HEK293 (cell line): ENCODE measurements around the gene UPK1A.

Experiments
- CTCF ChIA-PET: fragments of 350-600 bp; formaldehyde crosslinking; extraction: SDS; loops from one replicate; lab custom pipeline; 2021; ENCODE audit warnings: antibody characterized with exemption; lab: Yijun Ruan, JAX
- POLR2A ChIA-PET: fragments of 300-600 bp; formaldehyde crosslinking; extraction: SDS; loops from one replicate; lab custom pipeline; 2020; ENCODE audit warnings: antibody characterized with exemption, inconsistent platforms; lab: Yijun Ruan, JAX
- H3K27ac ChIP-seq: fragments of 200-500 bp; sonication (Bioruptor generic); 2 replicates; pipeline ENCODE4 v1.5.1; 2014; ENCODE audit warnings: low read depth, low read length, control low read depth, inconsistent platforms; ENCODE audit errors: extremely low read depth
- H3K36me3 ChIP-seq, 2 experiments: fragments of 200-500 bp in 1 of 2; sonication (Bioruptor generic) in 1 of 2; 1 replicate in 1 of 2; 2 replicates in 1 of 2; pipeline ENCODE4 v1.5.1; 2014 to 2017; ENCODE audit warnings: inconsistent platforms in 2 of 2, low read length in 2 of 2; ENCODE audit not compliant: control insufficient read depth in 2 of 2, insufficient read depth in 1 of 2
- H3K4me1 ChIP-seq: fragments of 200-500 bp; sonication (Bioruptor generic); 2 replicates; pipeline ENCODE4 v1.5.1; 2014; ENCODE audit warnings: mild to moderate bottlenecking, low read length, inconsistent platforms; ENCODE audit not compliant: control insufficient read depth, insufficient read depth
- H3K4me3 ChIP-seq: 2 replicates; pipeline ENCODE4 v1.5.1; 2011; ENCODE audit warnings: low read depth, mild to moderate bottlenecking, control low read depth, low read length, moderate library complexity
- H3K9me3 ChIP-seq: fragments of 200-500 bp; sonication (Bioruptor generic); 2 replicates; pipeline ENCODE4 v1.5.1; 2014; ENCODE audit warnings: low read depth, low read length, inconsistent platforms; ENCODE audit not compliant: control insufficient read depth, insufficient read depth
- BCL11A ChIP-seq: fragments of 450-650 bp; formaldehyde crosslinking; IDR thresholded peaks from 2 replicates; pipeline ENCODE4 v1.5.1; 2016; ENCODE audit warnings: low read depth, missing biosample characterization, missing genetic modification characterization
- SETDB1 ChIP-seq: IDR thresholded peaks from one replicate; pipeline ENCODE4 v1.6.1; 2017; ENCODE audit warnings: mild to moderate bottlenecking, low read length, moderate library complexity, mixed read lengths; ENCODE audit not compliant: insufficient read length
- SP7 ChIP-seq: fragments of 450-650 bp; formaldehyde crosslinking; IDR thresholded peaks from 2 replicates; pipeline ENCODE4 v1.5.1; 2016; ENCODE audit warnings: missing biosample characterization, missing genetic modification characterization
- ZBTB20 ChIP-seq: fragments of 450-650 bp; formaldehyde crosslinking; IDR thresholded peaks from 2 replicates; pipeline ENCODE4 v1.5.1; 2016; ENCODE audit warnings: missing biosample characterization, missing genetic modification characterization
- ZNF148 ChIP-seq: fragments of 450-650 bp; formaldehyde crosslinking; IDR thresholded peaks from 2 replicates; pipeline ENCODE4 v1.5.0; 2017; ENCODE audit warnings: missing biosample characterization, missing genetic modification characterization, borderline replicate concordance
- ZNF433 ChIP-seq: fragments of 450-650 bp; formaldehyde crosslinking; IDR thresholded peaks from 2 replicates; pipeline ENCODE4 v1.5.1; 2016; ENCODE audit warnings: missing biosample characterization, missing genetic modification characterization, low read depth
- ZNF48 ChIP-seq: fragments of 450-650 bp; formaldehyde crosslinking; IDR thresholded peaks from 2 replicates; pipeline ENCODE4 v1.5.1; 2016; ENCODE audit warnings: missing biosample characterization, missing genetic modification characterization
- ZNF488 ChIP-seq: fragments of 450-650 bp; formaldehyde crosslinking; IDR thresholded peaks from 2 replicates; pipeline ENCODE4 v1.5.1; 2016; ENCODE audit warnings: missing biosample characterization, missing genetic modification characterization
- ZNF529 ChIP-seq: fragments of 450-650 bp; formaldehyde crosslinking; IDR thresholded peaks from 2 replicates; pipeline ENCODE4 v1.5.1; 2017; ENCODE audit warnings: missing genetic modification characterization, missing biosample characterization; ENCODE audit not compliant: insufficient replicate concordance
- ZNF560 ChIP-seq: fragments of 450-650 bp; formaldehyde crosslinking; IDR thresholded peaks from 2 replicates; pipeline ENCODE4 v1.5.1; 2017; ENCODE audit warnings: missing biosample characterization, missing genetic modification characterization, borderline replicate concordance
- ZNF76 ChIP-seq: fragments of 450-650 bp; formaldehyde crosslinking; IDR thresholded peaks from 2 replicates; pipeline ENCODE4; 2016; ENCODE audit warnings: low read depth, missing biosample characterization, missing genetic modification characterization, borderline replicate concordance
- TF ChIP-seq, protein P1 (sequence below): fragments of 450-650 bp; formaldehyde crosslinking; IDR thresholded peaks from 2 replicates; pipeline ENCODE4 v1.5.1; 2016; ENCODE audit warnings: missing biosample characterization, missing genetic modification characterization, borderline replicate concordance

UPK1A gene

DNA sequence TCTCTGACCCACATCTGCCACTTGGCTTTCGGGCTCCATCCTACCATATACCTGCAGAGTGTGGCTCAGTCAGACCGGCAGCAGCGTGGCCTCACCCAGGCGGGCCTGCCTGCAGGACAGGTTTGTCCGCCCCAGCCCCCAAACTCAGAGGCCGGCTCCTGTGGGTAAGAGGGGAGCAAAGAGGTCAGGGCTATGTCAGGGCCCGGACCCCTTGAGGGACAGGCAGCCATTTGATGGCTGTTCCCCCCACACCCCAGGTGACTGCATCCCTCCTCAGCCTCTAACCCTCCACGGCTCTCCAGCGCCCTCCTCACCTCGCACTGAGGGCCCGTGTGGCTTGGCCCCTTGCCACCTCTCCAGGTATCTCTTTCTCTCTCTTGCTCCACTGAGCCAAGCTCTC lies 25.7 kb downstream of the UPK1A start:
- Histone ChIP-seq H3K27ac (no peak overlapping the region), H3K4me3 (no peak overlapping the region), H3K36me3 (no peaks in the 10 kb centered on the region; a peak in 1 of 3 replicates)
- POLR2A ChIA-PET = interaction anchor here (1.5 to 2.0 kb wide), 2 partner anchors 10 to 44 kb away, joined by 5 read pairs; partner anchors contain the start of gene COX6B1
- CTCF ChIA-PET = interaction anchor here (0.6 to 10.4 kb wide), 40 partner anchors 8 to 1014 kb away, joined by 3 to 119 read pairs (median 4); partner anchors contain the start of genes COX6B1, LIN37, PSENEN and U2AF1L4
- TF ChIP-seq, protein P1, sequence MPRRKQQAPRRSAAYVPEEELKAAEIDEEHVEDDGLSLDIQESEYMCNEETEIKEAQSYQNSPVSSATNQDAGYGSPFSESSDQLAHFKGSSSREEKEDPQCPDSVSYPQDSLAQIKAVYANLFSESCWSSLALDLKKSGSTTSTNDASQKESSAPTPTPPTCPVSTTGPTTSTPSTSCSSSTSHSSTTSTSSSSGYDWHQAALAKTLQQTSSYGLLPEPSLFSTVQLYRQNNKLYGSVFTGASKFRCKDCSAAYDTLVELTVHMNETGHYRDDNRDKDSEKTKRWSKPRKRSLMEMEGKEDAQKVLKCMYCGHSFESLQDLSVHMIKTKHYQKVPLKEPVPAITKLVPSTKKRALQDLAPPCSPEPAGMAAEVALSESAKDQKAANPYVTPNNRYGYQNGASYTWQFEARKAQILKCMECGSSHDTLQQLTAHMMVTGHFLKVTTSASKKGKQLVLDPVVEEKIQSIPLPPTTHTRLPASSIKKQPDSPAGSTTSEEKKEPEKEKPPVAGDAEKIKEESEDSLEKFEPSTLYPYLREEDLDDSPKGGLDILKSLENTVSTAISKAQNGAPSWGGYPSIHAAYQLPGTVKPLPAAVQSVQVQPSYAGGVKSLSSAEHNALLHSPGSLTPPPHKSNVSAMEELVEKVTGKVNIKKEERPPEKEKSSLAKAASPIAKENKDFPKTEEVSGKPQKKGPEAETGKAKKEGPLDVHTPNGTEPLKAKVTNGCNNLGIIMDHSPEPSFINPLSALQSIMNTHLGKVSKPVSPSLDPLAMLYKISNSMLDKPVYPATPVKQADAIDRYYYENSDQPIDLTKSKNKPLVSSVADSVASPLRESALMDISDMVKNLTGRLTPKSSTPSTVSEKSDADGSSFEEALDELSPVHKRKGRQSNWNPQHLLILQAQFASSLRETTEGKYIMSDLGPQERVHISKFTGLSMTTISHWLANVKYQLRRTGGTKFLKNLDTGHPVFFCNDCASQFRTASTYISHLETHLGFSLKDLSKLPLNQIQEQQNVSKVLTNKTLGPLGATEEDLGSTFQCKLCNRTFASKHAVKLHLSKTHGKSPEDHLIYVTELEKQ (tag by site-specific recombination) = no peak
- no peak for TF ChIP-seq SETDB1
- 0 out of 2 replicates have a peak, but pooled peaks have one; percentile 7 for TF ChIP-seq BCL11A (tag by site-specific recombination)
- TF ChIP-seq, all 188 proteins: peak for 1
- Histone ChIP-seq H3K4me1 (no peaks in the 10 kb centered on the region), H3K9me3 (no peaks in the 10 kb centered on the region; the same call in 1 of the 2 replicates)

DNA sequence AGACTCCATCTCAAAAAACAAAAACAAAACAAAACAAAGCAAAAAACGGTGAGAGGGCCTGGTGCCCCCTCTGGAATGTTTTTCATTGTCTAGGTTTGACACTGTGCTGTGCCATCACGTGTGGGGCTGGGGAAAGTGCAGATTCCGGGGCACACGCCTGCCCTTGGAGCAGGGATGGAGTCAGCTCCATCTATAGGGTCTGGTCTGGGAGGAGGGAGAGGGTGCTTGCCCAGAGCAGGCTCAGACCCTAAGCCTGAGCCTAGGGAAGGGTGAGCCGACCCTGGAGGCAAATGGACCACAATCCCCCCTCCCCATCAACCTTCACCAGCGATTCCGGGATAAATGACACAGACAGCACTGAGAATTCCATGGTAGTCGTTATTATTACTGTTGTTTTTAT lies 27.1 kb downstream of the UPK1A start:
- POLR2A ChIA-PET = interaction anchor here (1.2 to 2.0 kb wide), 3 partner anchors 9 to 49 kb away, joined by 5 to 6 read pairs (median 5); partner anchors contain the start of gene COX6B1
- TF ChIP-seq ZNF560 (tag by site-specific recombination) (no peak), ZNF488 (no peak), ZNF48 (tag by site-specific recombination) (no peak), ZNF148 (tag by site-specific recombination) (no peak; the same call in 1 of the 2 replicates), SP7 (no peak), ZNF433 (tag by site-specific recombination) (peak; percentile 10; the same call in 1 of the 2 replicates), ZNF76 (no peak), ZNF529 (no peak), SETDB1 (no peak), ZBTB20 (tag by site-specific recombination) (peak; percentile 79)

More for the DNA sequence above, 27.1 kb downstream of the UPK1A start:
- no peak overlapping the region for H3K27ac ChIP-seq
- H3K4me1 ChIP-seq = no peaks in the 10 kb centered on the region
- no peaks in the 10 kb centered on the region; a peak in 1 of 3 replicates for H3K36me3 ChIP-seq
- H3K4me3 ChIP-seq = no peak overlapping the region
- H3K9me3 ChIP-seq = no peaks in the 10 kb centered on the region; the same call in 1 of the 2 replicates
- CTCF ChIA-PET = interaction anchor here (0.7 to 10.4 kb wide), 37 partner anchors 9 to 980 kb away, joined by 3 to 119 read pairs (median 5); partner anchors contain the start of genes LIN37, PSENEN, U2AF1L4 and ZBTB32
